PC-3 (cell line): ENCODE results near the gene NPTX2. TPM values are rescaled to one million over a fixed set of nuclear protein-coding genes. Genes with fewer than 3 reads are reported as not detected.

Experiments used
- ATAC-seq: fragments of 200-7000 bp; cut with Tn5 transposase; 2 replicates; pipeline ENCODE4 v1.9.1; 2020; ENCODE audit warnings: mild to moderate bottlenecking, moderate library complexity
- BruUV-seq: library from RNA; stranded (reverse); fragments of 400-500 nt; replicated peaks from 2 replicates; lab custom pipeline; 2021; lab: Mats Ljungman, UMichigan
- CTCF ChIA-PET: fragments of 300-600 bp; sonication (Branson Sonifier 250); formaldehyde crosslinking; loops from one replicate; lab custom pipeline; 2022; ENCODE audit warnings: antibody characterized with exemption; lab: Charles Lee
- POLR2A ChIA-PET: fragments of 300-600 bp; sonication (Branson Sonifier 250); formaldehyde crosslinking; loops from one replicate; lab custom pipeline; 2022; ENCODE audit warnings: antibody characterized with exemption; ENCODE audit not compliant: unreplicated experiment; lab: Charles Lee
- DNase-seq: peaks from one replicate; pipeline ENCODE4 v3.0.0-alpha.2; 2015
- H2AFZ ChIP-seq: fragments of 300-600 bp; sonication (generic); 2 replicates; pipeline ENCODE4 v1.6.0; 2016; ENCODE audit warnings: antibody characterized with exemption, low read length
- H3F3A ChIP-seq: fragments of 300-600 bp; sonication (generic); one replicate; pipeline ENCODE4 v1.6.0; 2017; ENCODE audit warnings: antibody characterized with exemption, low read length, control low read depth, mild to moderate bottlenecking; ENCODE audit not compliant: unreplicated experiment
- H3K27ac ChIP-seq: fragments of 300-600 bp; sonication (generic); 2 replicates; pipeline ENCODE4 v1.5.1; 2016; ENCODE audit warnings: mild to moderate bottlenecking, low read length
- H3K27me3 ChIP-seq: fragments of 300-600 bp; sonication (generic); 2 replicates; pipeline ENCODE4 v1.6.1; 2016; ENCODE audit warnings: low read length, mixed read lengths
- H3K36me3 ChIP-seq: fragments of 300-600 bp; sonication (generic); 2 replicates; pipeline ENCODE4 v1.6.1; 2016; ENCODE audit warnings: low read depth, mixed run types, low read length, mixed read lengths
- H3K4me1 ChIP-seq: fragments of 300-600 bp; sonication (generic); 2 replicates; pipeline ENCODE4 v1.5.1; 2016; ENCODE audit warnings: low read length; ENCODE audit not compliant: insufficient read depth
- H3K4me2 ChIP-seq: fragments of 300-600 bp; sonication (generic); 2 replicates; pipeline ENCODE4 v1.6.0; 2016; ENCODE audit warnings: low read length
- H3K4me3 ChIP-seq: fragments of 300-600 bp; sonication (generic); 2 replicates; pipeline ENCODE4 v1.5.1; 2016; ENCODE audit warnings: mild to moderate bottlenecking, low read length, mixed read lengths
- H3K79me2 ChIP-seq: fragments of 300-600 bp; sonication (generic); 2 replicates; pipeline ENCODE4 v1.6.1; 2017; ENCODE audit warnings: low read length, mixed read lengths
- H3K9ac ChIP-seq: fragments of 300-600 bp; sonication (generic); 2 replicates; pipeline ENCODE4 v1.6.0; 2016; ENCODE audit warnings: mild to moderate bottlenecking, low read length
- H3K9me2 ChIP-seq: fragments of 300-600 bp; sonication (generic); replicated peaks from 2 replicates; pipeline ENCODE4 v1.6.1; 2016; ENCODE audit warnings: mixed run types, low read length, mixed read lengths
- H3K9me3 ChIP-seq: fragments of 300-600 bp; sonication (generic); 2 replicates; pipeline ENCODE4 v1.6.1; 2016; ENCODE audit warnings: low read length, mixed read lengths
- H4K20me1 ChIP-seq: fragments of 300-600 bp; sonication (generic); 2 replicates; pipeline ENCODE4 v1.6.1; 2016; ENCODE audit warnings: low read length, mixed read lengths
- EZH2 ChIP-seq: fragments of 300-600 bp; sonication (generic); IDR thresholded peaks from one replicate; pipeline ENCODE4 v1.6.1; 2017; ENCODE audit warnings: antibody characterized with exemption, mild to moderate bottlenecking, low read length; ENCODE audit not compliant: unreplicated experiment
- EZH2phosphoT487 ChIP-seq: fragments of 300-600 bp; sonication (generic); IDR thresholded peaks from 2 replicates; pipeline ENCODE4 v1.6.1; 2018; ENCODE audit warnings: mild to moderate bottlenecking, antibody characterized with exemption, low read length, borderline replicate concordance
- intact Hi-C: fragments of 100-400 bp; cut with micrococcal nuclease; formaldehyde crosslinking; loops from 2 replicates; pipeline ENCODE4 v1.9.0; 2023
- total RNA-seq: library from RNA; depleted of rRNA; stranded (reverse); fragments of >200 nt; gene quantifications from 2 replicates; pipeline ENCODE4 v1.2.3, GENCODE V29; 2014
- TF ChIP-seq, protein P1 (sequence below): fragments of 300-600 bp; sonication (generic); conservative IDR thresholded peaks from 2 replicates; pipeline ENCODE4 v1.5.1; 2017; ENCODE audit warnings: antibody characterized with exemption, low read depth, mild to moderate bottlenecking, low read length

Gene NPTX2
- total RNA-seq, 1 experiment from 2014 or later, result not detected

DNA sequence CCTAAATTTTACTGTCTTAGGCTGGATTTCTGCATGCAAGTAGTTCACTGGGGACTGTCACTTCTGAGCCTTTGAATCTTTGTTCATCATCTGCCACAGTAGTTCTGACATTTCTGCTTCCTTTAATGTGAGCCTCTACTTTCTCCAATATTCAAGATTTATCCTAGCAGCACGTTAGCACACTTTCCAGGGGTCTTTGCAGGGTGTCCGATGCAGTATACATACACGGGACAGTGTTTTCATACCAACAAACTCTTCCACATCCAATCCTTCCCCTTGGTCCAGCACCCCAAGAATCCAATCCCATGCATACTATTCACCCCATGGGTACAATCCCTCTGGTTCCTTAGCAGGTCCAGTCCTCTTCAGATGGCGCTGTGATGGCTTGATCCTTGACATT, 22.7 kb upstream of the NPTX2 start:
- Histone ChIP-seq H3K27ac (no peak overlapping the region), H2AFZ (no peak overlapping the region), H3K9me2 (no peaks in the 10 kb centered on the region), H3K4me1 (no peaks in the 10 kb centered on the region), H3K4me3 (no peak overlapping the region), H3K36me3 (no peaks in the 10 kb centered on the region), H3K79me2 (no peaks in the 10 kb centered on the region), H3F3A (no peaks in the 10 kb centered on the region), H3K9me3 (no peaks in the 10 kb centered on the region), H4K20me1 (no peaks in the 10 kb centered on the region), H3K4me2 (no peak overlapping the region), H3K27me3 (peaks cover 37% of the 10 kb centered on the region), H3K9ac (no peak overlapping the region)
- BruUV-seq, result no TSS peak
- intact Hi-C loops, result no loop called here
- ChIA-PET CTCF (no interaction called here), POLR2A (no interaction called here)
- DNase-seq (no peak), ATAC-seq (no peak)
- no peak for TF ChIP-seq EZH2phosphoT487
- TF ChIP-seq, protein P1, sequence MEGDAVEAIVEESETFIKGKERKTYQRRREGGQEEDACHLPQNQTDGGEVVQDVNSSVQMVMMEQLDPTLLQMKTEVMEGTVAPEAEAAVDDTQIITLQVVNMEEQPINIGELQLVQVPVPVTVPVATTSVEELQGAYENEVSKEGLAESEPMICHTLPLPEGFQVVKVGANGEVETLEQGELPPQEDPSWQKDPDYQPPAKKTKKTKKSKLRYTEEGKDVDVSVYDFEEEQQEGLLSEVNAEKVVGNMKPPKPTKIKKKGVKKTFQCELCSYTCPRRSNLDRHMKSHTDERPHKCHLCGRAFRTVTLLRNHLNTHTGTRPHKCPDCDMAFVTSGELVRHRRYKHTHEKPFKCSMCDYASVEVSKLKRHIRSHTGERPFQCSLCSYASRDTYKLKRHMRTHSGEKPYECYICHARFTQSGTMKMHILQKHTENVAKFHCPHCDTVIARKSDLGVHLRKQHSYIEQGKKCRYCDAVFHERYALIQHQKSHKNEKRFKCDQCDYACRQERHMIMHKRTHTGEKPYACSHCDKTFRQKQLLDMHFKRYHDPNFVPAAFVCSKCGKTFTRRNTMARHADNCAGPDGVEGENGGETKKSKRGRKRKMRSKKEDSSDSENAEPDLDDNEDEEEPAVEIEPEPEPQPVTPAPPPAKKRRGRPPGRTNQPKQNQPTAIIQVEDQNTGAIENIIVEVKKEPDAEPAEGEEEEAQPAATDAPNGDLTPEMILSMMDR, result no peak
- no peak for TF ChIP-seq EZH2

DNA sequence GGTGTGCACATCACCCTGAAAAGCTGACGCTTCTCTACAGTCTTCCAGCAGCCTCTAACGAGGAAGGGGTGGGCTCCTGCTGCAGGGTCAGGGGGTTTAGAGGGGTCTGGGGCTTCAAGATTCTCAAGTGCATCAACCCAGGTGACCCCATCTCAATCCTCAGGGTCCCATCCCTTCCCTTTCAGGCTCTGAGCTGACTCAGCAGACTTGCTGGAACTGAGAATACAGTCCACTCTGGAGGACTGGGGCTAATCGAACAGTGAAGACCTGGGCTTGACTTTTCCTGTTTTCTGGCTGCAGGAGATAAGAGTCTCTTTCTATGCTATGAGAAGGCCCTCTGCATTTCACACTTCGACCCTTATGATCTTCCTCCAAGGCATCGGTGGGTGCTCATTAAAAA, 22.3 kb upstream of the NPTX2 start:
- Histone ChIP-seq H3K4me2 (no peak overlapping the region), H3K9me2 (no peaks in the 10 kb centered on the region)
- intact Hi-C loops, result no loop called here

More for the DNA sequence above, 22.3 kb upstream of the NPTX2 start:
- ATAC-seq (no peak), DNase-seq (no peak)
- Histone ChIP-seq H3K27me3 (peaks cover 34% of the 10 kb centered on the region), H3K79me2 (no peaks in the 10 kb centered on the region), H4K20me1 (no peaks in the 10 kb centered on the region), H3F3A (no peaks in the 10 kb centered on the region), H3K27ac (no peak overlapping the region), H3K4me1 (no peaks in the 10 kb centered on the region), H2AFZ (no peak overlapping the region), H3K4me3 (no peak overlapping the region), H3K9me3 (no peaks in the 10 kb centered on the region), H3K36me3 (no peaks in the 10 kb centered on the region), H3K9ac (no peak overlapping the region)
- CTCF ChIA-PET, result no interaction called here
- no TSS peak for BruUV-seq
- POLR2A ChIA-PET, result no interaction called here
- TF ChIP-seq EZH2phosphoT487 (no peak), EZH2 (no peak)
- TF ChIP-seq, protein P1, result no peak
